GM23248 (cell line): ENCODE results near the gene EDIL3. TPM values are rescaled to one million over a fixed set of nuclear protein-coding genes. Genes with fewer than 3 reads are reported as not detected.

Experiments
- DNase-seq: peaks from one replicate; pipeline ENCODE4 v3.0.0-alpha.2; 2015
- H2AFZ ChIP-seq: fragments of 200-600 bp; sonication (generic); 2 replicates; pipeline ENCODE4 v1.6.1; 2016; ENCODE audit warnings: antibody characterized with exemption
- H3F3A ChIP-seq: fragments of 200-600 bp; sonication (generic); 2 replicates; pipeline ENCODE4 v1.6.1; 2016; ENCODE audit warnings: mild to moderate bottlenecking, antibody characterized with exemption, mixed run types; ENCODE audit not compliant: insufficient read depth
- H3K27ac ChIP-seq: fragments of 200-600 bp; sonication (generic); 2 replicates; pipeline ENCODE4 v1.5.1; 2016; ENCODE audit warnings: mild to moderate bottlenecking
- H3K27me3 ChIP-seq: fragments of 200-600 bp; sonication (generic); replicated peaks from 2 replicates; pipeline ENCODE4 v1.6.1; 2016; ENCODE audit warnings: mild to moderate bottlenecking; ENCODE audit not compliant: insufficient read depth
- H3K36me3 ChIP-seq: fragments of 200-600 bp; sonication (generic); 2 replicates; pipeline ENCODE4 v1.6.1; 2016; ENCODE audit warnings: low read depth, mild to moderate bottlenecking
- H3K4me1 ChIP-seq: fragments of 200-600 bp; sonication (generic); 2 replicates; pipeline ENCODE4 v1.6.1; 2016; ENCODE audit warnings: mild to moderate bottlenecking; ENCODE audit not compliant: insufficient read depth
- H3K4me2 ChIP-seq: fragments of 200-600 bp; sonication (generic); one replicate; pipeline ENCODE4 v1.6.1; 2016; ENCODE audit warnings: mild to moderate bottlenecking; ENCODE audit not compliant: unreplicated experiment
- H3K4me3 ChIP-seq: fragments of 200-600 bp; sonication (generic); 2 replicates; pipeline ENCODE4 v1.5.1; 2016; ENCODE audit warnings: mild to moderate bottlenecking
- H3K79me2 ChIP-seq: fragments of 200-600 bp; sonication (generic); 2 replicates; pipeline ENCODE4 v1.6.1; 2016; ENCODE audit warnings: mild to moderate bottlenecking; ENCODE audit not compliant: insufficient read depth
- H3K9ac ChIP-seq: fragments of 200-600 bp; sonication (generic); 2 replicates; pipeline ENCODE4 v1.6.1; 2016; ENCODE audit warnings: mild to moderate bottlenecking
- H3K9me2 ChIP-seq: fragments of 200-600 bp; sonication (generic); 2 replicates; pipeline ENCODE4 v1.6.1; 2016; ENCODE audit warnings: mixed run types, mild to moderate bottlenecking, moderate library complexity; ENCODE audit not compliant: insufficient read depth
- H3K9me3 ChIP-seq: fragments of 200-600 bp; sonication (generic); one replicate; pipeline ENCODE4 v1.6.1; 2017; ENCODE audit warnings: low read depth
- H4K20me1 ChIP-seq: fragments of 200-600 bp; sonication (generic); 2 replicates; pipeline ENCODE4 v1.6.0; 2016; ENCODE audit not compliant: insufficient read depth
- EZH2 ChIP-seq: fragments of 200-600 bp; sonication (generic); IDR thresholded peaks from 2 replicates; pipeline ENCODE4 v1.6.1; 2018; ENCODE audit warnings: antibody characterized with exemption, mild to moderate bottlenecking; ENCODE audit not compliant: insufficient read depth, poor library complexity, severe bottlenecking
- EZH2phosphoT487 ChIP-seq: fragments of 200-600 bp; sonication (generic); IDR thresholded peaks from 2 replicates; pipeline ENCODE4 v1.6.1; 2018; ENCODE audit warnings: antibody characterized with exemption, moderate library complexity, mild to moderate bottlenecking, low read depth; ENCODE audit not compliant: insufficient read depth
- WGBS, 2 experiments: methylation state at CpG; one replicate each; pipeline ENCODE4 v1.1.6; 2015 to 2017; ENCODE audit warnings: low lambda C conversion rate in 2 of 2, low coverage in 1 of 2; ENCODE audit errors: missing lambda C conversion rate in 2 of 2; 5-methylcytosine and 5-hydroxymethylcytosine counted together
- in situ Hi-C: fragments of 300-500 bp; cut with MboI; formaldehyde crosslinking; loops from 2 replicates; pipeline ENCODE4 v1.15.0; 2020
- polyA plus RNA-seq: library from polyadenylated mRNA; unstranded; fragments of >200 nt; fragmentation: Nextera tagmentation; extraction: Ambion mirVana; gene quantifications from 2 replicates; pipeline ENCODE4 v1.2.1, GENCODE V29; 2016
- total RNA-seq: library from RNA; depleted of rRNA; stranded (reverse); fragments of >200 nt; shearing (Covaris generic); gene quantifications from 2 replicates; pipeline ENCODE4 v1.2.3, GENCODE V29; 2014

The EDIL3 gene
- total and polyA plus RNA-seq, 2 experiments from 2014 or later: 17.7 to 24.1 TPM

DNA sequence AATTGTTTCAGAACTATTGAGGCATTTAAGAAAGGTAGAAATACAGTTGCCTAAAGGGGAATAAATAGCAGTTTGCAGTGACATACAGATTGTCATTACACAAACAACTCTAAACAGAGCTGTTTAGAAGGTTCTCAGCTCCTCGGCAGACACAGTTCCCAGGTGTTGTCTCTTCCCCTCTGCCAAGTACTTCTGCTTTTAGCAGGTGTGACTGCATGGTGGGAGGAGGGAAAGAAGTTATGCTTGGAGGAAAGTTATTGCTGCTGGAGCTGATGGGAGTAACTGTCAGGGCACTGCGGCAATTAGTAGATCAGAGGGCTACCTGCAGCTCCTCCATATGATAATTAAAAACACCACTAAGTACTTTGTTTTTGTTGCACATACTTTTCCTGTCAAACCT lies 14.5 kb downstream of the EDIL3 start:
- Histone ChIP-seq H3K9me2 (no peaks in the 10 kb centered on the region), H3K27ac (no peak overlapping the region), H3K79me2 (no peaks in the 10 kb centered on the region), H3K36me3 (no peaks in the 10 kb centered on the region), H3K9ac (no peak overlapping the region), H3K4me3 (no peak overlapping the region), H3F3A (no peaks in the 10 kb centered on the region), H4K20me1 (no peaks in the 10 kb centered on the region), H3K4me2 (no peak overlapping the region), H3K27me3 (peaks cover 32% of the 10 kb centered on the region), H2AFZ (no peak overlapping the region), H3K4me1 (no peaks in the 10 kb centered on the region), H3K9me3 (no peaks in the 10 kb centered on the region)
- TF ChIP-seq EZH2: no peak
- no peak for TF ChIP-seq EZH2phosphoT487
- no peak for DNase-seq
- WGBS, 2 experiments: 36 to 37% methylated on average over 2 of the region's 2 CpGs
- in situ Hi-C loops: no loop called here

DNA sequence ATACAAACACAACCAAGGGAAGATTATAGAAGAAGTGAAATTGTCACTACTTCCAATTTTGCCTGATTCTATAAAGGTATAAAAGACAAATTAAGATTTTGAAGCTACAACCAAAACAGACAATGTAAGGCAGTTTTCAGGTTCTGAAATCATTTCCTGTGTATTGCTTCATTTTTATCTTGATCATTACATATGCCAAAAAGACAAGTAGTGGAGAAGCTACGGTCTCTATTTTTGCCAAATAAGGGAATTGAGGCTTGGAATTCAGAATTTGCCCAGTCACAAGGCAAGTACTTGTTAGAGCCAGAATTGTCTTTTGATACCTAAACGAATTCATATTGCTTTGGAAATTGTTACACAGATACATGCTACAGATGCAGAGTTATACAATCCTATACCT lies 20.6 kb downstream of the EDIL3 start:
- in situ Hi-C loops: no loop called here
- DNase-seq: no peak
- TF ChIP-seq EZH2phosphoT487: no peak
- no peak for TF ChIP-seq EZH2
- no peak overlapping the region for H2AFZ ChIP-seq
- 31 to 35% methylated on average over 2 of the region's 2 CpGs for WGBS, 2 experiments
- no peak overlapping the region for H3K4me3 ChIP-seq
- no peaks in the 10 kb centered on the region for H3K4me1 ChIP-seq
- H3K4me2 ChIP-seq: no peak overlapping the region
- no peaks in the 10 kb centered on the region for H3K36me3 ChIP-seq
- no peak overlapping the region for H3K27ac ChIP-seq
- no peaks in the 10 kb centered on the region for H4K20me1 ChIP-seq
- peaks cover 13% of the 10 kb centered on the region; the same call in 1 of the 2 replicates for H3K27me3 ChIP-seq
- H3F3A ChIP-seq: no peaks in the 10 kb centered on the region
- no peak overlapping the region for H3K9ac ChIP-seq
- no peaks in the 10 kb centered on the region for H3K9me3 ChIP-seq
- no peaks in the 10 kb centered on the region for H3K79me2 ChIP-seq
- H3K9me2 ChIP-seq: no peaks in the 10 kb centered on the region

DNA sequence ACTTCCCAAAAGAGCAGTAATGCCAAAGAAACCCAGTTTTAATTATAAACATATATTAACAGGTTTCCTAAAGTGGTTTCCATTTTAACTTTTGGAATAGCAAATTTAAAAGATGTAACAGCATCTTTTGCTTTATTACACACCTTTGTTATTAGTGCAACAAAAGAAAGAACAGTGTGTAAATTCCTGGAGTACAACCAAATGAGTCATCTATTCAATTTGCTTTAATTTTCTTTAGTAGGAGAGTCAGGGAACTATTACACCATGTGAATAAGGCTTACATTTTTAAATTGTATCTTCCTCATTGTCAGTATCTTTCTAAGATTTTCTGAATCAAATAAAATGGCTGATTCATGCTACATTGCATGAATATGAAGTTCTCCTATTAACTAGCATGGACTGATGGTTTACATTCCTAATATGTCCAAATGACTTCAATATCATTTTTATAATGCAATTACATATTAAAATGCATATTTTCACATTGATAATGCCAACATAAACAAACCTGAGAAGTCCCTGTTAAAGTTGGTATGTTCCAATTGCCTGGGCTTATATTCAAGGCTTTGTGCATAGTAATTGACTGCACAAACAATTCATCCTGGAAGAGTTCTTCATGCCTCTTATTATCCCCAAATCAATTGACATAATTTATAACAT lies 22.5 kb downstream of the EDIL3 start:
- Histone ChIP-seq H3K27ac (no peak overlapping the region), H3K79me2 (no peaks in the 10 kb centered on the region)
- in situ Hi-C loops: no loop called here

DNA sequence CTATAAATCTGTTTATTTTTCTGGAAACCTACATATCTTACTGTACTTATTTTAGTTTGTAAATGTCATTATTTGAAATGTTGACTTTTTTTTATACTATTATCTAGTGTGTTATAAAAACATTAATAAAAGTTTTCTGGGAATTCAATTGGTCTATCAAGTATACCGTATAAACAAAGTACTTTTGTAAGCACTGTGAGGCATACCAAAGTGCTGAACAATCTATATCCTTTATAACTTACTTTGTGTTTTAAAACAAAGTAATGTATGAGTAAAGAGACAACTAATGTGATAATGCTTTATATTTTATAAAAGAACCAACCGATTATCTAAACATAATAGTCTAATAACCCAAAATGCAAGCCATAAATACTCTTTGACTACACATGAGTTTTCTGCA lies 23.1 kb downstream of the EDIL3 start:
- H3K4me2 ChIP-seq: no peak overlapping the region
- H3K36me3 ChIP-seq: no peaks in the 10 kb centered on the region
- no peaks in the 10 kb centered on the region for H4K20me1 ChIP-seq
- DNase-seq: no peak
- in situ Hi-C loops: no loop called here
- no peaks in the 10 kb centered on the region for H3K9me2 ChIP-seq
- H3K27me3 ChIP-seq: 0 out of 2 replicates have a peak, but pooled peaks cover 3% of the 10 kb centered on the region
- no peak overlapping the region for H3K4me3 ChIP-seq
- H3K27ac ChIP-seq: no peak overlapping the region
- H3K79me2 ChIP-seq: no peaks in the 10 kb centered on the region
- no peak overlapping the region for H3K9ac ChIP-seq
- H2AFZ ChIP-seq: no peak overlapping the region
- TF ChIP-seq EZH2phosphoT487: no peak
- no peak for TF ChIP-seq EZH2
- no peaks in the 10 kb centered on the region for H3F3A ChIP-seq
- no peaks in the 10 kb centered on the region for H3K9me3 ChIP-seq
- 60 to 77% methylated on average over 2 of the region's 2 CpGs for WGBS, 2 experiments
- no peaks in the 10 kb centered on the region for H3K4me1 ChIP-seq

More for the DNA sequence above, 22.5 kb downstream of the EDIL3 start:
- no peaks in the 10 kb centered on the region for H3K4me1 ChIP-seq
- no peaks in the 10 kb centered on the region for H3K36me3 ChIP-seq
- H3K9ac ChIP-seq: no peak overlapping the region
- H3K4me2 ChIP-seq: no peak overlapping the region
- no peak overlapping the region for H2AFZ ChIP-seq
- no peaks in the 10 kb centered on the region for H3F3A ChIP-seq
- H3K9me2 ChIP-seq: no peaks in the 10 kb centered on the region
- 0 out of 2 replicates have a peak, but pooled peaks cover 3% of the 10 kb centered on the region for H3K27me3 ChIP-seq
- H3K9me3 ChIP-seq: no peaks in the 10 kb centered on the region
- no peak for DNase-seq
- H4K20me1 ChIP-seq: no peaks in the 10 kb centered on the region
- TF ChIP-seq EZH2 (no peak), EZH2phosphoT487 (no peak)
- H3K4me3 ChIP-seq: no peak overlapping the region

DNA sequence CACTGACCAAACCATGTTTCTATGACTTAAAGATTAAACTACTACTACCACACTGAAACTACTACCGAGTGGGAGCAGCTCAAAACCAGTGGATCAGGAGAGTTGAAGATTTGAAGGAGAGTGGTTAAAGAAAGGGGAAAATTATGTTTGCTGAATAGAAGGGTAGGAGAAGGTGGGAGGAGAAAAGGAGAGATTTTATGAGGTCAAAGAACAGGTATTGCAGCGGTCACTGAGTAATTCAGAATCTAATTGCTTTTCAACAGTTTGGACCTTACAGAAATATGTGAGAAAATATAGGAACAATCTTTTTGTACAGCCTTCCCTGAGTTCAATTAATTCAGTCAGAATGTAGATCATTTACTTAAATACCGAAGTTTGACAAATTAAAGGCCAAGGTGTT lies 24.6 kb downstream of the EDIL3 start:
- Histone ChIP-seq H3K27me3 (0 out of 2 replicates have a peak, but pooled peaks cover 8% of the 10 kb centered on the region), H3K79me2 (no peaks in the 10 kb centered on the region), H3K27ac (no peak overlapping the region), H3K9me2 (no peaks in the 10 kb centered on the region), H3K4me1 (no peaks in the 10 kb centered on the region), H3K36me3 (no peaks in the 10 kb centered on the region), H2AFZ (no peak overlapping the region), H3K4me2 (no peak overlapping the region), H3K9me3 (no peaks in the 10 kb centered on the region), H3F3A (no peaks in the 10 kb centered on the region), H3K4me3 (no peak overlapping the region), H3K9ac (no peak overlapping the region), H4K20me1 (no peaks in the 10 kb centered on the region)
- in situ Hi-C loops: no loop called here
- TF ChIP-seq EZH2phosphoT487 (no peak), EZH2 (no peak)
- DNase-seq: no peak
- WGBS, 2 experiments: 49 to 54% methylated on average over 3 of the region's 3 CpGs
